Mucosa of descending colon (tissue), 3 donors: ENCODE results near the gene TMEM107. TPM values are rescaled to one million over a fixed set of nuclear protein-coding genes. Genes with fewer than 3 reads are reported as not detected.
"Not testable (repeated sequence)": the region's sequence is repeated elsewhere in the genome, so short reads cannot be mapped to it uniquely, and the experiment has no call there.

Experiments
- ATAC-seq: fragments of 200-7000 bp; cut with Tn5 transposase; one replicate; pipeline ENCODE4 v1.9.1; 2020; ENCODE audit warnings: mild to moderate bottlenecking, moderate library complexity
- DNase-seq, 3 donors: peaks; one replicate each; pipeline ENCODE4 v3.0.0-alpha.2; 2020
- H3K36me3 ChIP-seq: fragments of 200-600 bp; one replicate; pipeline ENCODE4 v1.8.0; 2021; ENCODE audit warnings: low read depth, mild to moderate bottlenecking
- H3K4me1 ChIP-seq: fragments of 200-600 bp; one replicate; pipeline ENCODE4 v1.8.0; 2021; ENCODE audit warnings: low read depth, mild to moderate bottlenecking
- H3K4me3 ChIP-seq: fragments of 200-600 bp; one replicate; pipeline ENCODE4 v1.8.0; 2021; ENCODE audit warnings: mild to moderate bottlenecking
- H3K9me3 ChIP-seq: fragments of 200-600 bp; one replicate; pipeline ENCODE4 v1.8.0; 2021; ENCODE audit warnings: mild to moderate bottlenecking
- CTCF ChIP-seq: fragments of 200-600 bp; IDR thresholded peaks from one replicate; pipeline ENCODE4 v1.8.0; 2022; ENCODE audit warnings: antibody characterized with exemption, mild to moderate bottlenecking
- intact Hi-C, 2 donors: fragments of 100-400 bp; cut with DNase I in 1 of 2; cut with micrococcal nuclease in 1 of 2; formaldehyde crosslinking; loops; one replicate each; pipeline versions ENCODE4 v1.11.0 to v1.11.1; 2022; cut with DNase I, micrococcal nuclease
- total RNA-seq, 3 donors: library from RNA; stranded (reverse); fragmentation: NEBNext Ultra II Directional in 2 of 3; extraction: Animal tissue kit (Norgen Biotek cat#: 25700) in 2 of 3; gene quantifications; one replicate each; pipeline versions ENCODE4 v1.2.1 to v1.2.4, GENCODE V29; 2021 to 2023
- donor health status: DM: no; HTN: no; CAD: no; lungs with moderate emphysema.
- donor health status: DM: no; HTN: no; CAD: no.
- donor health status: DM: no; HTN: yes; CAD: no.

The TMEM107 gene
- total RNA-seq, 3 donors from 2014 or later, result 8.0 to 19.1 (median 9.6) TPM

DNA sequence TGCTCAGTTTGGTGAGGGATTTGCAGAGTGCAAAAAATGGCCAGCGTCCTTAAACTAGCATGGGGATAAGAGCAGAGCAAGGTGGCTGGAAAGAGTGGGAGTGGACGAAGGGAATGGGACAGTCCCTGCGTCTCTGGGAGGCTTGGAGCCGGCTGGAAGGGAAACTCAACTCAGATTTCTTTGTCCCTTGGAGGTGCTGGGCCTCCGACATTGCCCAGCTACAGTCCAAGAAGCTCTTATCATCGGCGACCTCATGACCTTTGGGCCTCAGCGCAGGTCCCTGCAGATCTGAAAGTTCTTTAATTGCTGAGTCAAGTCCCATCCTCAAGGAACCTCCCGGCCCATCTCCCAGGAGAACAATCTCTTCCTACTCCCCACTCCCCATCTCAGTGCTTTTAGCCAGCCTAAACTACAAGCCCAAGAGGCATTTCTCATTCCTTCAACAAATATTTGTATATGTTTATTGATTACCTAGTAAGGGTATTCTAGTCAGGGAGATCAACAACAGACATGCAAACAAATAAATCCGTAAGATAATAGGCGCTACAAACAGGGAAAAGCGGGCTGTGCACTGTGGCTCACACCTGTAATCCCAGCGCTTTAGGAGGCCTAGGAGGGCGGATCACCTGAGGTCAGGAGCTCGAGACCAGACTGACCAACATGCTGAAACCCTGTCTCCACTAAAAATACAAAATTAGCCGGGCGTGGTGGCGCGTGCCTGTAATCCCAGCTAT, 985 bp upstream of the TMEM107 start:
- intact Hi-C loops, result no loop called here
- no peaks in the 10 kb centered on the region for H3K36me3 ChIP-seq
- peaks cover 22% of the 10 kb centered on the region for H3K4me1 ChIP-seq
- DNase-seq, result peak in 1 of 3 donors; percentile 31
- no peak for ATAC-seq
- H3K4me3 ChIP-seq, result no peak overlapping the region
- H3K9me3 ChIP-seq, result no peaks in the 10 kb centered on the region
- TF ChIP-seq CTCF, result no peak

DNA sequence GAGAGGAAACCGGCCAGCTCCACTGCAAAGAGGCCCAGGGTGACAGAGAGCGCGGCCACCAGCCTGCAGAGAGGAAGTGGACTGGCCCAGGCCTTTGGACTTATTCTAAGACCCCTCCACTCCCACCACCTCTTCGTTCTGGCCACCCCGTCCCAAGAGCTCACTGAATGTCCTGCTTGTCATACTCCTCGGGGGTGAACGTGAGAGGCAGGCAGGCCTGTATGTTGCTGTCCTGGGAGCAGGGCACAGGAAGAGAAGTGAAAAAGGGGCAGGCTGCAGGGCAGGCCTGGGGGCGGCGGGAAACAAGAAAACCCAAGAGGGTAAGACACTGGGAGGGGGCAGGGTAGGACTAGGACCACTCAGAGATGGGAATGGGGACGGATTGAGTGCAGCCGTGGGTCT, 384 bp downstream of the TMEM107 start:
- H3K4me3 ChIP-seq, result peak overlapping the region; percentile 38
- no peak for TF ChIP-seq CTCF
- H3K9me3 ChIP-seq, result no peaks in the 10 kb centered on the region
- ATAC-seq (peak; percentile 7), DNase-seq (no peak)
- intact Hi-C loops, result no loop called here
- peaks cover 22% of the 10 kb centered on the region for H3K4me1 ChIP-seq
- H3K36me3 ChIP-seq, result no peaks in the 10 kb centered on the region

GRCh38 chr17:8173871-8174322, 2.3 kb downstream of the TMEM107 start:
- Histone ChIP-seq H3K4me3 (peak overlapping the region; percentile 14), H3K36me3 (no peaks in the 10 kb centered on the region), H3K4me1 (peaks cover 22% of the 10 kb centered on the region), H3K9me3 (no peaks in the 10 kb centered on the region)
- DNase-seq (peak in 1 of 3 donors; percentile 36), ATAC-seq (no peak)
- intact Hi-C loops, result no loop called here
- TF ChIP-seq CTCF, result no peak

GRCh38 chr17:8173056-8173870, 2.9 kb downstream of the TMEM107 start:
- no peak for TF ChIP-seq CTCF
- DNase-seq (peak; percentile 67 to 88 (median 79)), ATAC-seq (peak; percentile 87)
- Histone ChIP-seq H3K4me1 (peaks cover 22% of the 10 kb centered on the region), H3K4me3 (peak overlapping the region; percentile 14), H3K9me3 (no peaks in the 10 kb centered on the region), H3K36me3 (no peaks in the 10 kb centered on the region)
- intact Hi-C loops, result no loop called here

- intact Hi-C loops, H3K36me3 ChIP-seq, H3K9me3 ChIP-seq, H3K4me3 ChIP-seq, ATAC-seq, H3K4me1 ChIP-seq: not testable (repeated sequence)
- DNase-seq, result peak in 1 of 3 donors; percentile 18
Measured at GRCh38 chr17:8170186-8170585, 6.0 kb downstream of the TMEM107 start.

DNA sequence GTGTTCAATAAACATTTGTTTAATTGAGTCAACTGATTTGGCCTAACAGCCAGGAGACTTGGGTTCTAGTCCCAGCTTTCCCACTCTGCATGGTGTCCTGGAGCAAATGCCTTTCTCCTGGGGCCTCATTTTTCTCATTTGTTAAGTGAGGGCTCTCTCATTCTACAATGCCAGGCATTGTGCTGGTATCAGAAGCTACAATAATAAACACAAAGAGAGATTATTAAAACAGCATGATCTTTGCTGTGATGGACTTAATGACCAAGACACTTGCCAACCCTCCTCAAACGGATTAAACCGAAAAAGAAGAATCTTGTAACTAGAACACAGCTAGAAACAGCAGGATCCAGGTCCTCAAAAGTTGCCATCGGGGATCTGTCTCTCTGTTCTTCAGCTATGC, 8.7 kb downstream of the TMEM107 start:
- no peak for DNase-seq
- ATAC-seq, result no peak
- Histone ChIP-seq H3K36me3 (no peaks in the 10 kb centered on the region), H3K4me1 (peaks cover 14% of the 10 kb centered on the region), H3K4me3 (no peak overlapping the region), H3K9me3 (no peaks in the 10 kb centered on the region)
- no peak for TF ChIP-seq CTCF
- intact Hi-C loops, result no loop called here
